Right atrium auricular region (tissue), 2 donors: ENCODE measurements around the gene CTXND2. TPM values are rescaled to one million over a fixed set of nuclear protein-coding genes. Genes with fewer than 3 reads are reported as not detected.
A peak's percentile ranks its signal among the peaks of the same experiment; 100 is the strongest.
"Not testable (repeated sequence)": the region's sequence is repeated elsewhere in the genome, so short reads cannot be mapped to it uniquely, and the experiment has no call there.

Source experiments
- DNase-seq: peaks from one replicate; pipeline ENCODE4 v3.0.0-alpha.2; 2019; ENCODE audit warnings: low spot score
- H3K27ac ChIP-seq, 2 donors: fragments of 200-600 bp; sonication (generic); 1 replicate in 1 of 2; 2 replicates in 1 of 2; pipeline ENCODE4 v1.5.1; 2016 to 2019
- H3K27me3 ChIP-seq, 2 donors: fragments of 200-600 bp; sonication (generic); one replicate each; pipeline versions ENCODE4 v1.5.1 to v1.6.0; 2017 to 2019
- H3K36me3 ChIP-seq: fragments of 200-600 bp; sonication (generic); one replicate; pipeline ENCODE4 v1.5.1; 2016
- H3K4me1 ChIP-seq, 2 donors: fragments of 200-600 bp; sonication (generic); one replicate each; pipeline versions ENCODE4 v1.5.1 to v1.6.0; 2017 to 2019
- H3K4me3 ChIP-seq, 2 donors: fragments of 200-600 bp; sonication (generic); 1 replicate in 1 of 2; 2 replicates in 1 of 2; pipeline ENCODE4 v1.5.1; 2017 to 2019; ENCODE audit warnings: mild to moderate bottlenecking in 1 of 2, moderate library complexity in 1 of 2
- H3K9me3 ChIP-seq, 2 donors: fragments of 200-600 bp; sonication (generic); one replicate each; pipeline ENCODE4 v1.5.1; 2019
- CTCF ChIP-seq, 2 donors: fragments of 200-600 bp; sonication (generic); IDR thresholded peaks; one replicate each; pipeline ENCODE4 v1.5.1; 2019; ENCODE audit warnings: antibody characterized with exemption in 2 of 2
- total RNA-seq, 2 donors: library from RNA; depleted of rRNA; stranded (reverse); fragments of >200 nt; gene quantifications; one replicate each; pipeline ENCODE4 v1.1.0, GENCODE V29; 2016

Gene CTXND2
- total RNA-seq = under 1 TPM; 0.28 to 0.41 TPM

- TF ChIP-seq CTCF (IDR thresholded peaks at IDR 0.05) = no peak
- H3K4me3 ChIP-seq = no peak within 1 kb of the TSS
- no peak for DNase-seq
These were observed at the start of gene CTXND2 for GRCh38 chr1:150887018-150887417. CTXND2 (plus strand) TSS chr1:150887136; CDS start chr1:150912315, 25,179 bp downstream.

GRCh38 chr1:150840850-150841249, 46.1 kb upstream of the CTXND2 start:
- H3K36me3 ChIP-seq = peaks cover 38% of the 10 kb centered on the region
- not testable (repeated sequence) for H3K27me3 ChIP-seq, H3K4me1 ChIP-seq, DNase-seq, H3K27ac ChIP-seq, H3K4me3 ChIP-seq, H3K9me3 ChIP-seq

More at GRCh38 chr1:150887018-150887417, at the start of gene CTXND2:
- no peak within 1 kb of the TSS for H3K27ac ChIP-seq
- H3K36me3 ChIP-seq = no peaks in the 10 kb centered on the region
- no peaks in the 10 kb centered on the region for H3K4me1 ChIP-seq
- no peaks in the 10 kb centered on the region for H3K27me3 ChIP-seq
- H3K9me3 ChIP-seq = no peaks in the 10 kb centered on the region

DNA sequence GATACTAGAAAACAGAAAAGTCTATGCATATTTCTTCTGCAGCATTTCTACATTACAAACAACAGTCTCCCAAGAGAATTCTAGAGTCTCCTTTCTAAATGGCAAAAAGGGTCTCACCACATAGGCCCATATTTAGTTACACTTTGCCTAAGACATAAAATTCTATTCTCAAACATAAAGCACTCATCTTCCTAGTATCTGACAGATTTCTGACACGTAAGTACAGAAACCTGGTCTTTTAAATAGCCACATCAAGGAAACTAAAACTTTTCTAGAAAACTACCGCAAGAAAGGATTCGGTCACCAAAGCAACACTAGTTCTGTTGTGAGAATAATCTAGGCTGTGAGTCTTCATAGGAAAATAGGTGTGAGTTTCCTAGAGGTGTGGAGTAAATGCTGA, 45.3 kb upstream of the CTXND2 start:
- Histone ChIP-seq H3K4me3 (no peak overlapping the region), H3K27ac (no peak overlapping the region), H3K9me3 (no peaks in the 10 kb centered on the region), H3K36me3 (peaks cover 31% of the 10 kb centered on the region), H3K4me1 (no peaks in the 10 kb centered on the region), H3K27me3 (no peaks in the 10 kb centered on the region)
- no peak for TF ChIP-seq CTCF (IDR thresholded peaks at IDR 0.05)
- no peak for DNase-seq

DNA sequence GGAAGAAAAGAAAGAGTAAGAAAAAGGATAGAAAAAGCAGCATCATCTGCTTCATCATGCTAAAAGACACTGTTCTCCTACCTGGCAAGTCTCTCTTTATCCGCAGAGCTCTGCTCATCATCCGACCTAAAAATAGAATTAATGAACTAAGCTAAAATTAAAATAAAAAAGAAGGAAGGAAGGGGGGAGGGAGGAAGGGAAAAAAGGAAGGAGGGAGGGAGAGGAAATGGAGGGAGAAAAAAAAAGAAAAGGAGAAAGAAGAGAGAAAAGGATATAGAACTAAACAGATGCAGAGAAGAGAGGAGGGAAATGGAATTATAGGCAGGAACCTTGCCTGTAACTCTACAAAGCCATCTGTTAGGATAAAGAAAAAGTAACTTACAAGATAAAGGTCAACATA, 44.6 kb upstream of the CTXND2 start:
- peak overlapping the region in 1 of 2 donors; percentile 18 for H3K27ac ChIP-seq

DNA sequence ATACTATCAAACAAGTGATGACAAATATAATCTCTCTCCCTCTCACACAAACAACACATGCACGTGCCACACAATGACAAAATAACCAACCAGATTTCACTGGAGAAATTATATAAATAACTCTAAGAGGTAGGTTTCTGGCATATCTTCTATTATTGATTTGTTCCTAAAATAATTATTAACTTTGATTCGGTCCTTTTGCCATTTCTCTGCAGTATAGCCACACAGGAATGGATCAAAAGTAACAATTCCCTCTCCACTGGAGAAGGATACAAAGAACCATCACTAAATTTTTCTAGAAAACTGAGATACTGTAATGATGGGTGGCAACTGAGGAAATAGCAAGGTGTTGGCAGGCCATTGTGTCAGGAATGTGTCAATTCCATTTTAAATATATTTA, 44.0 kb upstream of the CTXND2 start:
- no peak for DNase-seq
- peaks cover 20% of the 10 kb centered on the region for H3K36me3 ChIP-seq
- H3K4me3 ChIP-seq = no peak overlapping the region
- TF ChIP-seq CTCF (IDR thresholded peaks at IDR 0.05) = no peak
- H3K27me3 ChIP-seq = no peaks in the 10 kb centered on the region
- H3K27ac ChIP-seq = no peak overlapping the region
- no peaks in the 10 kb centered on the region for H3K4me1 ChIP-seq
- H3K9me3 ChIP-seq = no peaks in the 10 kb centered on the region

More for the DNA sequence above, 44.6 kb upstream of the CTXND2 start:
- H3K36me3 ChIP-seq = peaks cover 24% of the 10 kb centered on the region
- H3K4me3 ChIP-seq = no peak overlapping the region
- TF ChIP-seq CTCF (IDR thresholded peaks at IDR 0.05) = no peak
- H3K9me3 ChIP-seq = no peaks in the 10 kb centered on the region
- no peaks in the 10 kb centered on the region for H3K4me1 ChIP-seq
- H3K27me3 ChIP-seq = no peaks in the 10 kb centered on the region
- DNase-seq = no peak

DNA sequence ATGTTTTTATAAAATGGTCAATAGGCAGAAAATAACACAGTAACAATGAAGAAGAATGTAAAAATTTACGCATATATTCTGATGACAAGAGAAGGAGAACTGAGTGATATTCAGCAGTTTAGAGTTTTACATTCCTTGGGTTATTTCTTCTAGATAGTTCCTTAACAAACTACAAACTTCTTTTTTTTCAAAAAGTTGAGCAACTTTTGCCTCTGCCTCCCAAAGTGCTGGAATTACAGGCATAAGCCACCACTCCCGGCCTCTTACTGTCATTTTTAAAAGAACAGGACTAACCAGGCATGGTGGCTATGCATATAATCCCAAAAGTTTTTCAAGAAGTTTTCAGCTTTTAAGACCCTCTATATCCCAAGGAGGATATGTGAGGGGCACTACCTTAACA, 43.5 kb upstream of the CTXND2 start:
- H3K4me3 ChIP-seq = no peak overlapping the region
- DNase-seq = no peak
- H3K36me3 ChIP-seq = peaks cover 15% of the 10 kb centered on the region
- TF ChIP-seq CTCF (IDR thresholded peaks at IDR 0.05) = no peak
- H3K4me1 ChIP-seq = no peaks in the 10 kb centered on the region
- H3K27me3 ChIP-seq = no peaks in the 10 kb centered on the region
- H3K27ac ChIP-seq = peak overlapping the region in 1 of 2 donors; percentile 6
- H3K9me3 ChIP-seq = no peaks in the 10 kb centered on the region
